Measurements from ENCODE around the gene PTRHD1.
"Not testable (repeated sequence)": the region's sequence is repeated elsewhere in the genome, so short reads cannot be mapped to it uniquely, and the experiment has no call there.

The PTRHD1 gene

DNA sequence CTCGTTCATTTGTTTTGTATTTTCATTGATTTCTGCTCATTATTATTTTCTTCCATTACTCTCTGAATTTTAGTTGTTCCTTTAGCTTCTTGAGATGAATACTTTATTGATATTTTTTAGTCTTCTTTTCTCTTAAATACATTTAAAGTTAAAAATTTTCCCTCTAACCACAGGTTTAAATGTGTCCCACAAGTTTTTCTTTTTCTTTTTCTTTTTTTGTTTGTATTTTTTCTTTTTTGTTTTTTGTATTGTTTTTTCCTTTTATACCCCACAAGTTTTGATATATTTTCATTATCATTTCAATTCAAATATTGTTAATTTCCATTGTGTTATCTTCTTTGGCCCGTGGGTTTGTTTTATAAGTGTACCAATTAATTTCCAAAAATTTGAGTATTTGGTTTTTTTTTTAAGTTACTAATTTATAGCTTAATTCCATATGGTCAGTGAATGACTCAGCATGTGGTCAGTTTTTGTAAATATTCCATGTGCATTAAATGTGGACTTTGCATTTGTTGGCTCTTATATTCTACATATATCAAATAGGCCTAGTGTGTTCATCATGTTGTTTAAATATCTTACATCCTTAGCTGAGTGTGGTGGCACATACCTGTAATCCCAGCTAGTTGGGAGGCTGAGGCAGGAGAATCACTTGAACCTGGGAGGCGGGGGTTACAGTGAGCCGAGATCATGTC lies 16.3 kb upstream of the PTRHD1 start:
- no peak for DNase-seq (ENCODE audit: low read depth)

DNA sequence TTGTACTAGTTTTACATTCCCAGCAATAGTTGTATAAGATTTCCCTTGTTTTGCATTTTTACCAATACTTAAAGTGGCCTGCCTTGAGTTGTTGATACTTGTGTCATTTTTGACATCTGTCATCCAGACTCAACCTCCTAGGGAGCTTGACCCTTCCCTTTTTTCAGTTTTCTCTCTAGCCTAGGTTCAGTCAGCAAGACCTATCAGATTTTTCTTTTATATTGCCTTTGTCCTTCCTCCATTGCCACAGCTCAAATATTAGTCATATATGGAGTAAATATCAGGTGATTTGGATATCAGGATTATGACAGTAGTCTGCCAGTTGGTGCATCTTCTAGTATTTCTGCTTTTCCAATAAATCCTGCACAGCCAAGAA lies 13.5 kb upstream of the PTRHD1 start:
- DNase-seq (ENCODE audit: low read depth): no peak

DNA sequence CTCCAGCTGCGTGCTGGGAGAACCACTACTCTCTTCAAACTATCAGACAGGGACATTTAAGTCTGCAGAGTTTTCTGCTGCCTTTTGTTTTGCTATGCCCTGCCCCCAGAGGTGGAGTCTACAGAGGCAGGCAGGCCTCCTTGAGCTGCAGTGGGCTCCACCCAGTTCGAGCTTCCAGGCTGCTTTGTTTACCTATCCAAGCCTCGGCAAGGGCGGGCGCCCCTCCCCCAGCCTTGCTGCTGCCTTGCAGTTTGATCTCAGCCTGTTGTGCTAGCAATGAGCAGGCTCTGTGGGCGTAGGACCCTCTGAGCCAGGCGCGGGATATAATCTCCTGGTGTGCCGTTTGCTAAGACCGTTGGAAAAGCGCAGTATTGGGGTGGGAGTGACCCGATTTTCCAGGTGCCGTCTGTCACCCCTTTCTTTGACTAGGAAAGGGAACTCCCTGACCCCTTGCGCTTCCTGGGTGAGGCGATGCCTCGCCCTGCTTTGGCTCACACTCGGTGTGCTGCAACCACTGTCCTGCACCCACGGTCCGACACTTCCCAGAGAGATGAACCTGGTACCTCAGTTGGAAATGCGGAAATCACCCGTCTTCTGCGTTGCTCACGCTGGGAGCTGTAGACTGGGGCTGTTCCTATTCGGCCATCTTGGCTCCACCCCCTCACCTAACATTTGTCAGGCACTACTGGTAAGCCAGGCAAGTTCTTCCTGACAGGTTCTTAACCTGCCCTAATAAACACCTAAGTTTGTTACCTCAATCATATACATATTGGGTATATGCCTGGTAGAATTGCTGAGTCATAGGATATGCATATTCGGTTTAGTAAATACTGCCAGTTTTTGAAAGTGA lies 12.8 kb upstream of the PTRHD1 start:
- not testable (repeated sequence) for DNase-seq (ENCODE audit: low read depth)

DNA sequence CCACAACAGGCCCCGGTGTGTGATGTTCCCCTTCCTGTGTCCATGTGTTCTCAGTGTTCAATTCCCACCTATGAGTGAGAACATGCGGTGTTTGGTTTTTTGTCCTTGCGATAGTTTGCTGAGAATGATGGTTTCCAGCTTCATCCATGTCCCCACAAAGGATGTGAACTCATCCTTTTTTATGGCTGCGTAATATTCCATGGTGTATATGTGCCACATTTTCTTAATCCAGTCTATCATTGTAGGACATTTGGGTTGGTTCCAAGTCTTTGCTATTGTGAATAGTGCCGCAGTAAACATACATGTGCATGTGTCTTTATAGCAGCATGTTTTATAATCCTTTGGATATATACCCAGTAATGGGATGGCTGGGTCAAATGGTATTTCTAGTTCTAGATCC lies 7.3 kb upstream of the PTRHD1 start:
- DNase-seq (ENCODE audit: low read depth): not testable (repeated sequence)

DNA sequence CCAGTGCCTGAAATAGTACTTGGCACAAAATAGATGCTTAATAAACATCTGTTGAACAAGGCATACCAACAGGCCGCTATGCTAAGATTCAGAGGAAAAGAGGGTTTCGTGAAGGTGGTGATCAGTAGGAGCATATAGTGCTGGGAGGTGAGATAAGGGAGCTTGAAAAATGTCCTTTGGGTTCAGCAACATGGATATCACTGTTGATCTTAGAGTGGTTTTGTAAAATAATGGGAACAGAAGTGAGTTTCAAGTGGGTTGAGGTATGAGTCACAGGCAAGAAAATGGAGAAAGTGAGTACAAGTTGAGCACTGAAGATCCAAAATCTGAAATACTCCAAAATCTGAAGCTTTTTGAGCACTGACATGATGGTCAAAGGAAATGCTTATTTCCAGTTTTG lies 4.5 kb upstream of the PTRHD1 start:
- no peak for DNase-seq (ENCODE audit: low read depth)

DNA sequence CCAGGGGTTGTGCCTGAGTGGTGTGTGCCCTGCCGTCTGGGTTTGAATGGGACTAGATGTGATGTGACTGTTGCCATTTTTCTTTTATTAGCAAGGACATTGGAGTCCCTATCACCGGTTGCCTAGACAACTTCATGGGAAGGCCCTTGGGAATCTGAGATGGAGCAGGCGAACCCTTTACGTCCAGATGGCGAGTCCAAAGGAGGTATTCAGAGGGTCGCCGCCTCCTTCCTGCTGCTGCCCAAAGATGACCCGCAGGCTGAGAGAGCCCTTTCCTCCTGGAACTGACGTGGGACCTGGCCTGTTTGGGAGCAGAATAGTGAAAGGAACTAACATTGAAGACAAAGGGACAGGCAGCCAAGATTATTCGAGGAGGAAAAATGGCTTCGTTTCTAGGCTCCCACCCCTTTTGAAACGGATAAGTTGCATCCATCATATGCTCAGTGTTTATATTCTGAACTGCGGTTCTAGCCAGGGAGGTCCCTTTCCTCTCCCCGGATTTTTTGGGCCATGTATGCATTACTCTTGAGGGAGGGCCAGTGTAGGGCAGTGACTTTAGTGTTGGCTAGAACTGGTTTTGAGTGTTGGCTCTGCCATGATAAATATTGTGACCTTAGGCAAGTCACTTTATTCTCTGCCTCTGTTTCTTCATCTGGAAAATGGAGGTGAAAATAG lies 707 bp upstream of the PTRHD1 start:
- DNase-seq (ENCODE audit: low read depth): no peak

DNA sequence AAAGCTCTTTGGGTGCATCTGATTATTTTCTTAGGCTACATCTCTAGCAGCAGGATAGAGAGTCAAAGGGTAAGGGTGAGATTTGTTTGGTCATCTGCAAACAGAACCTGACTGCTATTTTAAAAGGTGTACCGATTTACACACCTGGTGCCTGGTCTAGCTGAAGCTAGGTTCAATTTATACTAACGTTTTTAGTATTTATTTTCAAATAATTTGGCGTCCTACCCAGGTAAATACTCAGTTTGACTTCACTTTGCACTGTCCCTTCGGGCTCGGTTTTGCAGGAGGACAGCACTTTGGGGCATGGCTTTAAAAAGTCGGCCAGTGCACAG lies 683 bp downstream of the PTRHD1 start:
- no peak for DNase-seq (ENCODE audit: low read depth)

DNA sequence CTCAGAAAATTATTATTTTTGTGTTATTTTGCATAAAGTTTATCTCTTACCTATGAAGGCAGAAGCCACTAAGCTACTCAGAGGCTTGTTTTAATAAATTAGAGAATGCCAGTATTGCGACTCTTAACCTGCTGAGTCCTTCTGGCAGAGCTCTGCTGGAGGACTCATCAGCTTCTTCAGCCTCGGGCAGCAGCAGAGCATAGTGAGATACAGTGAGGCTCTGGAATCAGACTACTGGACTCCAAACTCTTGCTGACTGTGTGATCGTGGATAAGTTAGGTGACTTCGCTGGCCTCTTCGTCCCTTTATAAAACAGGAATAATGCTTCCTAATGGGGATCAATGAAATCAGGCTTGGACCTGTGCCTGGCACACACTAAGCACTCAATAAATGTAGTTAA lies 1.7 kb downstream of the PTRHD1 start:
- DNase-seq (ENCODE audit: low read depth): no peak

DNA sequence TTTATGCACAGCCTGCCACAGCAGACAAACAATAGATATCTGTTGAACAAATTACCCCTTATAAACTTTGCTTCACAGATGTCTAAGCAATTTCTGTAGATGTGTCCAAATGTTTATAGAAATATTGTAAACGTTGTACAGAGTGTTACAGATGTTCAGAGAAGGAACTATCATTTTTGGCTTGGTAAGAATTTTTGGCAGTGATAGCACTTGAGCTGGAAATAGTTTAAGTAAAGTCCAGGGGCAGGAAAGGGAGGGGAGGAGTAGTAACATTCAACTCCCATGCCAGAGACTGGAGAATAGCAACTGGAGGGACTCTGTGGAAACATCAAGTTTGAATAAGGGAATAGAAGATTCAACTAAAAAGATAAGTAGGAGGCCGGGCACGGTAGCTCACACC lies 4.4 kb downstream of the PTRHD1 start:
- DNase-seq (ENCODE audit: low read depth): no peak

DNA sequence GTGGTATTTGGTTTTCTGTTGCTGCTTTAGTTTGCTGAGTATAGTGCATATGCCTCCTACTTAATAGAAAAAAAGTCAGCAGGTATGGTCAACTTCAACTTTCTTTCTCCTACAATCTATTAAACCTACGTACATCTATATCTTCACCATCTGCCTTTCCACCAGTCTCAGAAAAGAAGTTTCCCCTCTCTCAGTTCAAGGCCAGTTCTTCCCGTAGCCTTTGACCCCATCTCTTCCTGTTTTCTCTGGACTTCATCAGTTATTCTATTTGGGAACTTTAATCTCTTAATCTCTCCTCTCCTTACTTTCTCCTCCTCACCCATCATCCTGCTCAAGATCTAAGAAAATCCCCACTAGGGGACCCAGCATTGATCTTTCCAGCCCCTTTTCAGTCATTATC lies 5.7 kb downstream of the PTRHD1 start:
- DNase-seq (ENCODE audit: low read depth): no peak

DNA sequence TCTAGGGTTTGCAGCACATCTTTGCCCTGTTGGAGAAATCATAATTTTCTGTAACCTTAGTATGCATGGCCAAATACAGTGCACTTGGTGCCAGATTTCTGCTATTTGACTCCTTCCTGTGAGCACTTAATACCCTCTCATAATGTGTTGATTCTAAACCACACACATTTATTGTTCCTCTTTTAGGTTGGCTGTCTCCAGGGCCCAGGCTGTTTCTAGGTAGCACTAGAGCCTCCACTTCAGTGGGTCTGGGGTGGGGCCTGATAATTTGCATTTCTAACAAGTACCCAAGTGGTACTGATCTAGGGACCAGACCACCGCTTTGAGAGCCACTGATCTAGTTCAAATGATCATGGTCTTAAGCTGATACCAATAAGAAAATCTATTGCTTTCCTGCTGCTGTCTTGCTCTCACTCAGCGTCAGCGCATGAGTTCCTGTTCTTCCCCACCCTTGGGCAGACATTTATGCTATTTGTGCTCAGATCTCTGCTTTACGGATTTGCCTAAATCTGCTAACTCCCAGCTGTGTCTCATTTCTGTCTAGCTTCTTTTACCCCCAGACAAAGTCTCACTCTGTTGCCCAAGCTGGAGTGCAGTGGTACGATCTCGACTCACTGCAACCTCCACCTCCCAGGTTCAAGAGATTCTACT lies 7.4 kb downstream of the PTRHD1 start:
- no peak for DNase-seq (ENCODE audit: low read depth)

DNA sequence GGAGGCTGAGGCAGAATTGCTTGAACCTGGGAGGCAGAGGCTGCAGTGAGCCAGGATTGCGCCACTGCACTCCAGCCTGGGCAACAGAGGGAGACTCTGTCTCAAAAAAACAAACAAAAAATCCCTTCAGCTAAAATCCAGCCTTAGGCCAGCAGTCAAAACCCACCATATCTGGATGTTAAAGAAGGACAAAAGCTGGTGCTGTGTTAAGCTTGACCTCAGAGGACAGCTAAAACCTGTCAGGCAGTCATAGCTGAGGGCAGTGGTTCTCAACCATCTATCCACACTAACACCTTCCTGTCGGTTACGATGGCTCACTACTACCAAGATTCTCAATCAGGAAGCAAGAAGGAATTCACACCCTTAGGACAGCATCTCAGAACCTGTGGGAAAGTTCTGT lies 9.6 kb downstream of the PTRHD1 start:
- no peak for DNase-seq (ENCODE audit: low read depth)

DNA sequence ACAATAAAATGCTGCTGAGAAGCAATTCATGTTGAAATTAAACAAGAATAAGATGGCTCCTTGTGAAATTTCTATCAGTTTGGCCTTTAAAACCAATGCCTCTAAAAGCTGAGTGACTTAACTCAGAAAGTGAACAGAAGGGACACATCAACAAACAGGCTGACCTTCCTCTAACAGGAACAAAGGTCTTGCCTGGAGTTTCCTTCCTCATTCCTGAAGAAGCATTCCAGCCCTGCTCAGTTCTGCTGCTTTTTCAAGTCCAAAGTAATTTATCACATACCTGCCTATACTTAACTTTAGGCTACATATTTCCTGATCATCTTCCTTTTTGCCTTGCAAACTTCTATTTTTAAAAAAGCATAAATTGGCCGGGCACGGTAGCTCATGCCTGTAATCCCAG lies 14.1 kb downstream of the PTRHD1 start:
- DNase-seq (ENCODE audit: low read depth): no peak

DNA sequence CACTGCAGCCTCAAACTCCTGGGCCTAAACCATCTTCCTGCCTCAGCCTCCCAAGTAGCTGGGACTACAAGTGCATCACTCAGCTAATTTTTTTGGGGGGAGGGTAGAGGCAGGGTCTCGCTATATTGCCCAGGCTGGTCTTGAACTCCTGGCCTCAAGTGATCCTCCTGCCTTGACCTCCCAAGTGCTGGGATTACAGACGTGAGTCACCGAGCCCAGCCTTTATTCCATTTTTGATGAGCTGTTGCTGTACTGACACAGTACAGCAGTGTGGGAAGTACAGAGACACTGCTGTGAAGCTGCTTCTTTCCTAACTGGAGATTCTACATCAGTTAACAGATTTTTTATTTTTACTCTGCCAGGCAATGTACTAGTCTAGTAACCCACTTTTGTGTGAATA lies 18.8 kb downstream of the PTRHD1 start:
- DNase-seq (ENCODE audit: low read depth): no peak

DNA sequence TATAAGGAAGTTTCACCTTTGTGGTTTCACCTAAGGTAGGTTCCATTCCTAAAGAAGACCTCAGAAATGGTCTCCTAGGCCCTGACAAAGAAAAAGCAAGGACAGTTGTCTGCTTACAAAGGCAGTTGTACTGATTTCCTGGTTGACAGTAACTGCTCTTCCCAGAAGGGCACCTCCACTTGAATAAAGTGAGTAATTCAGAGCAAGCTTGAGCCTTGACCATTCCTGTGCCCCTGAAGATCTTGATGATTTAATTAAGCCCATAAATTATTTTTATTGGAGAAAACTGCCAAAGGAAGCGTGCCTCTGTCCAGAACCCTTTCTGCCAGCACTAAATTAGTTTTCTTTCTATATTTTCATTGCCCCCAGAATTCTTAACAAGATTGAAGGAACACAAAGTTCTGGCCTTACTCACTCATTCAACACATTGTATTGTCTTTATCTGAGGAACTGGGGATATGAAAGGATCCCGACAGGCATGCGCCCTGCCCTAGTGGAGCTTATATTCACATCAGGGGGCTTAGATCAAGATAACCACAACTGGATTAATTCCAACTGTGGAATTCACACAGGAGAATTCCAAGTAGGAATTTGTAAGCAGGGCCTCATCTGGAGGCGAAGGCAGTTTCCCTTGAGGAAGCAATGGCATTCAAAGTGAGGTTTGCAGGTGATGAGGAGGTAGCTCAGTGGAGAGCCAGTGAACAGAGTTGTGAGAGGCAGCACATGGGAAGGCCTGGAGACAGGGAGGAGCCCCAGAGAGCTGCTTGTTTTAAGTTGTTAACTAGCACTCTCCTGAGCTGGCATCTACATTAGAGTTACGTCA lies 21.2 kb downstream of the PTRHD1 start:
- DNase-seq (ENCODE audit: low read depth): no peak

DNA sequence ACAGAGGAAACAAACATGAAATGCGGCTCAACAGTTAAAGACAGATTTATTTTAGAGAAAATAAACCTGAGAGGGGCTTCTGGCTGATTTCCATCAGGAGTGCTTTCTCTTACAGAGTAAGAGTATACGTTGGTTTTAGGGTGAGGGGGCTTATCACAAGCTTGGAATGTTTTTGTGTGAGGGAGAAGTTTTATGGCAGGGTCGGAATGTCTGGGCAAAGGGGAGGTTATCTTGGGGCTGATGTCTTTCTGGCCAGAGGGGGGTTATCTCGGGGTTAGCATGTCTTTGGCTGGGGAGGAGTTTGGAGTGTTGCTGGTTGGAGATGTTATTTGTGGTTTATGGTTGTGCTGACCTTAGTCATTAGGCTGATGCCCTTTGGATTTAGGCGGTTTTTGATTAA lies 22.1 kb downstream of the PTRHD1 start:
- DNase-seq (ENCODE audit: low read depth): no peak

DNA sequence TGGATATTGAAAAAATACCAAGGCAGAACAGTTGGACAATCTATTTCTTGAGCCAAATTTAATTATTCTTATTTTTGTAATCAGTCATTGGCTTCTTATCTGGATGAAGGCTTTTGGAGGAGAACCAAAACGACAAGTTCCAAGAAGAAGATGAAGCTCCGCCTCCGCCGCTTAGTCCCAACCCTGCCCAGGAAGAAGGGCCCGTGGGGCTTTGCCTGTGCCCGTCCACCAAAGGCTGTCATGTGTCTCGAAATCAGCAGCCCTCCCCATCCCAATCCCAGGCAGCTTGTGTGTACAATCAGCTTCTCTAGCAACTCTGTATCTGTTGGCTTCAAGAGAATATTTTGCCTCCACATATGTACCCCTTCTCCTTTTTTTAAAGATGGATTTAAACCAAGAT lies 24.6 kb downstream of the PTRHD1 start:
- no peak for DNase-seq (ENCODE audit: low read depth)

DNA sequence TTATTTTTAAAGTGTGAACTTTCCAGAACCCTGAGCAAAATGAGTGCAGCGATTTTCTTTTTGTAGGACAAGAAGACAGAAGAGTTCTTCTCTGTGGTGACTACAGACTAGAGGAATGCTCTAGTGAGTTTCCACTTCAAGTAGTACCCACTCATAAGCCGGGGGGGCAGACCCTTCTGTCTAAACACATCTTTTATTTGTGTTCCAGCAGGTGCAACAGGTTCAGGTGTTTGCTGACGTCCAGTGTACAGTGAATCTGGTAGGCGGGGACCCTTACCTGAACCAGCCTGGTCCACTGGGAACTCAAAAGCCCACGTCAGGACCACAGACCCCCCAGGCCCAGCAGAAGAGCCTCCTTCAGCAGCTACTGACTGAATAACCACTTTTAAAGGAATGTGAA lies 25.2 kb downstream of the PTRHD1 start:
- DNase-seq (ENCODE audit: low read depth): no peak

DNA sequence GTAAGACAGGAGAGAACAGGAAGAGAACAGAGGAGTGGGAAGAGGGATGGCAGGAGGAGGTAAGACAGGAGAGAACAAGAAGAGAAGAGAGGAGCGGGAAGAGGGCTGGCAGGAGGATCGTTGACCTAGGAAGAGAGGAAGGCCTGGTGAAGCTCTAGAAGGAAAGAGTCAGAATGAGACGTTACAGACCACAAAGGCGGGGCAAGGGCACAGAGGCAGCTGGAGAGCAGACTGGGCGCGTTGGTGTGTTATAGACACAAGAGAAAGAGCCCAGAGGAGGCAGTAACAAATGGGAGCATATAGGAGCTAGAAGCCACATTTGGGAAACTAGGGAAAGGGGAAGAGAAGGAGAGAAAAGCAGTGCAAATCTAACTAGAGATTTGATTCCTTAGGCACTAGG lies 26.6 kb downstream of the PTRHD1 start:
- no peak for DNase-seq (ENCODE audit: low read depth)

DNA sequence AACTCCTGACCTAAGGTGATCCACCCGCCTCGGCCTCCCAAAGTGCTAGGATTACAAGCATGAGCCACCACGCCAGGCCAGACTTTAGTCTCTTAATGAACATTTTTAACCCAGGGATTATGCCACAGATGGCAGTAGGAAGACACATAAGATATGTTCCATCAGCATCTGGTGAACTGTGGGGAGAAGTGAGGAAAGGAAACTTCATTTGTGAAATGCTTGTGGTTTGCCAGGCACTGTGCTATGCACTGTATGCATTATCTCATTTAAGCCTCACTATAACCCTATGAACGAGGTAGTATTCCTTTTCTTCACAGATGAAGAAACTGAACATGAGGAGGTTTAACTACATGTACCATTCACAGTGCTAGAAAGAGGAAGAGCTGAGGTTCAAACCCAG lies 29.3 kb downstream of the PTRHD1 start:
- DNase-seq (ENCODE audit: low read depth): no peak

DNA sequence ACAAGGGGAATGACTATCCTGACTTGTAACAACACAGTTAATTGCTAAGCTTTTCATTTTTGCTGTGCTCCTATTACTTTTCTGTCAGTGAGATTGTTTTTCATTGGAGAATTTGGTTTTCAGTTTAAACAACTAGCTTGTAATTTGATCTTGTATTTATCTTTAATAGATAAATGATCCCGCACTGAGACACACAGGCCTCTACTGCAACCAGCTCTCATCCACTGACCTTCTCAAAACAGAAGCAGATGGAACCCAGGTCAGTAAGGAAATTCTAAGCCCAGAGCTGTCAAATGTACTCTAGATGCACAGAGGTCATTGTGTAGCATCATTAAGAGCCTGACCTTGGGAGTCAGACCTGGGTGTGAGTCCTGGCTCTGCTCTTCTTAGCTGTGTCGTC lies 30.7 kb downstream of the PTRHD1 start:
- no peak for DNase-seq (ENCODE audit: low read depth)

DNA sequence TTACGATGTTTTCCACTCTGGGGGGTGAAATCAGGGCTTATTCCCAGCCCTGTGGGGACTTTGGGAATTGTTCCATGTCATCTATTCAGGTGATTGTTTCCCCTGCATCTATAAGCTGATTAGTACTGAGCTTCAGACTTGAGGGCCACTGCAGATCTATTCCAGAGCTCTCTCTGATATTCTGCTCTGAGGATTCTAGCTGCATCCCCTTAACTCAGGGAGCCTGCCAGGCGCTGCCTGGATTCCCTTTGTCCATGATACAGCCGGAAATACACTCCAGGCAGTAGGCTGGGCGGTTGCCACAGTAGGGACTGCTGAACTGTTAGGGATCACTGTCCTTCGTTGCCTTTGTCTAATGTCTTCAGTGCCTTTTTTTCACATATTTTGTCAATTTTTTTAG lies 31.3 kb downstream of the PTRHD1 start:
- no peak for DNase-seq (ENCODE audit: low read depth)

Data from activated gamma-delta T cell treated with anti-CD3 and anti-CD28 coated beads, Interleukin-2, amount 50 U/mL, for 16 hours (primary cell).